ENCODE measurements around the gene MSMB. TPM values are rescaled to one million over a fixed set of nuclear protein-coding genes. Genes with fewer than 3 reads are reported as not detected.
"Not testable (repeated sequence)": the region's sequence is repeated elsewhere in the genome, so short reads cannot be mapped to it uniquely, and the experiment has no call there.

The MSMB gene
- total and polyA plus RNA-seq, 5 donors from 2014 or later, result not detected

- no peak for ATAC-seq (ENCODE audit: low read depth in 2 of 2)
- Histone ChIP-seq H3K27me3 (ENCODE audit: control insufficient read depth, insufficient read depth, low read length) (no peaks in the 10 kb centered on the region), H3K4me1 (ENCODE audit: control insufficient read depth, insufficient read depth, low read length, poor library complexity, severe bottlenecking) (no peaks in the 10 kb centered on the region), H3K9me3 (ENCODE audit: control insufficient read depth in 2 of 2, low read length in 2 of 2) (no peaks in the 10 kb centered on the region), H3K36me3 (ENCODE audit: control insufficient read depth, insufficient read depth, low read length) (no peaks in the 10 kb centered on the region), H3K4me3 (ENCODE audit: low read depth, low read length) (no peak overlapping the region), H3K27ac (ENCODE audit: insufficient read depth, low read length, poor library complexity, severe bottlenecking) (no peak overlapping the region)
- no peaks in the 10 kb centered on the region for H3K36me3 Mint-ChIP-seq
- no peak overlapping the region for H3K27ac Mint-ChIP-seq
- H3K4me3 Mint-ChIP-seq, result no peak overlapping the region
- peaks cover 0 to 3% (median 0%) of the 10 kb centered on the region in 7 donors for H3K9me3 Mint-ChIP-seq
- DNase-seq, result no peak
- peaks cover 0 to 7% (median 2%) of the 10 kb centered on the region in 4 donors for H3K4me1 Mint-ChIP-seq
- H3K27me3 Mint-ChIP-seq, result peaks cover 13% of the 10 kb centered on the region
These were observed 22.0 kb upstream of the MSMB start for GRCh38 chr10:46068117-46068516.

GRCh38 chr10:46064269-46064817 is 18.3 kb upstream of the MSMB start:
- ATAC-seq (ENCODE audit: low read depth in 2 of 2) (no peak), DNase-seq (no peak)
- H3K9me3 Mint-ChIP-seq, result no peaks in the 10 kb centered on the region
- Histone ChIP-seq H3K9me3 (ENCODE audit: control insufficient read depth in 2 of 2, low read length in 2 of 2) (no peaks in the 10 kb centered on the region), H3K27ac (ENCODE audit: insufficient read depth, low read length, poor library complexity, severe bottlenecking) (no peak overlapping the region), H3K4me3 (ENCODE audit: low read depth, low read length) (no peak overlapping the region), H3K36me3 (ENCODE audit: control insufficient read depth, insufficient read depth, low read length) (no peaks in the 10 kb centered on the region), H3K27me3 (ENCODE audit: control insufficient read depth, insufficient read depth, low read length) (peaks cover 1% of the 10 kb centered on the region), H3K4me1 (ENCODE audit: control insufficient read depth, insufficient read depth, low read length, poor library complexity, severe bottlenecking) (no peaks in the 10 kb centered on the region)
- no peak overlapping the region for H3K27ac Mint-ChIP-seq
- H3K27me3 Mint-ChIP-seq, result no peaks in the 10 kb centered on the region
- H3K4me3 Mint-ChIP-seq, result no peak overlapping the region
- H3K36me3 Mint-ChIP-seq, result no peaks in the 10 kb centered on the region
- H3K4me1 Mint-ChIP-seq, result peaks cover 0 to 4% (median 0%) of the 10 kb centered on the region in 4 donors

- Mint-ChIP-seq H3K4me1 (peaks cover 0 to 4% (median 0%) of the 10 kb centered on the region in 4 donors), H3K27me3 (no peaks in the 10 kb centered on the region), H3K27ac (peak overlapping the region in 1 of 3 donors; percentile 43), H3K4me3 (no peak overlapping the region), H3K9me3 (no peaks in the 10 kb centered on the region), H3K36me3 (no peaks in the 10 kb centered on the region)
- no peak overlapping the region for H3K27ac ChIP-seq (ENCODE audit: insufficient read depth, low read length, poor library complexity, severe bottlenecking)
- H3K4me1 ChIP-seq (ENCODE audit: control insufficient read depth, insufficient read depth, low read length, poor library complexity, severe bottlenecking), result no peaks in the 10 kb centered on the region
- H3K27me3 ChIP-seq (ENCODE audit: control insufficient read depth, insufficient read depth, low read length), result peaks cover 1% of the 10 kb centered on the region
- ATAC-seq (ENCODE audit: low read depth in 2 of 2) (no peak), DNase-seq (no peak)
- no peaks in the 10 kb centered on the region for H3K9me3 ChIP-seq (ENCODE audit: control insufficient read depth in 2 of 2, low read length in 2 of 2)
- H3K36me3 ChIP-seq (ENCODE audit: control insufficient read depth, insufficient read depth, low read length), result no peaks in the 10 kb centered on the region
- no peak overlapping the region for H3K4me3 ChIP-seq (ENCODE audit: low read depth, low read length)
These were observed 16.8 kb upstream of the MSMB start for GRCh38 chr10:46062723-46063428.

GRCh38 chr10:46060706-46061105 is 14.6 kb upstream of the MSMB start:
- no peaks in the 10 kb centered on the region for H3K36me3 ChIP-seq (ENCODE audit: control insufficient read depth, insufficient read depth, low read length)
- Mint-ChIP-seq H3K4me3 (no peak overlapping the region), H3K4me1 (peaks cover 0 to 4% (median 0%) of the 10 kb centered on the region in 4 donors), H3K27ac (no peak overlapping the region), H3K36me3 (no peaks in the 10 kb centered on the region), H3K9me3 (peaks cover 0 to 11% (median 0%) of the 10 kb centered on the region in 7 donors), H3K27me3 (peaks cover 4% of the 10 kb centered on the region)
- peaks cover 3 to 9% of the 10 kb centered on the region in 2 experiments for H3K9me3 ChIP-seq (ENCODE audit: control insufficient read depth in 2 of 2, low read length in 2 of 2)
- no peaks in the 10 kb centered on the region for H3K4me1 ChIP-seq (ENCODE audit: control insufficient read depth, insufficient read depth, low read length, poor library complexity, severe bottlenecking)
- no peak for ATAC-seq (ENCODE audit: low read depth in 2 of 2)
- DNase-seq, result no peak
- peaks cover 1% of the 10 kb centered on the region for H3K27me3 ChIP-seq (ENCODE audit: control insufficient read depth, insufficient read depth, low read length)
- H3K4me3 ChIP-seq (ENCODE audit: low read depth, low read length), result no peak overlapping the region
- no peak overlapping the region for H3K27ac ChIP-seq (ENCODE audit: insufficient read depth, low read length, poor library complexity, severe bottlenecking)

- not testable (repeated sequence) for H3K36me3 Mint-ChIP-seq; ATAC-seq (ENCODE audit: low read depth in 2 of 2); H3K4me3 Mint-ChIP-seq; H3K9me3 ChIP-seq (ENCODE audit: control insufficient read depth in 2 of 2, low read length in 2 of 2); H3K27ac ChIP-seq (ENCODE audit: insufficient read depth, low read length, poor library complexity, severe bottlenecking); H3K36me3 ChIP-seq (ENCODE audit: control insufficient read depth, insufficient read depth, low read length); H3K4me1 ChIP-seq (ENCODE audit: control insufficient read depth, insufficient read depth, low read length, poor library complexity, severe bottlenecking); H3K27me3 ChIP-seq (ENCODE audit: control insufficient read depth, insufficient read depth, low read length); DNase-seq; H3K27me3 Mint-ChIP-seq; H3K4me1 Mint-ChIP-seq; H3K4me3 ChIP-seq (ENCODE audit: low read depth, low read length); H3K27ac Mint-ChIP-seq
- peaks cover 0 to 11% (median 0%) of the 10 kb centered on the region in 7 donors for H3K9me3 Mint-ChIP-seq
These were observed 11.9 kb upstream of the MSMB start for GRCh38 chr10:46057927-46058326.

- Histone ChIP-seq H3K4me3 (ENCODE audit: low read depth, low read length) (no peak overlapping the region), H3K27ac (ENCODE audit: insufficient read depth, low read length, poor library complexity, severe bottlenecking) (no peak overlapping the region), H3K4me1 (ENCODE audit: control insufficient read depth, insufficient read depth, low read length, poor library complexity, severe bottlenecking) (no peaks in the 10 kb centered on the region), H3K27me3 (ENCODE audit: control insufficient read depth, insufficient read depth, low read length) (no peaks in the 10 kb centered on the region), H3K36me3 (ENCODE audit: control insufficient read depth, insufficient read depth, low read length) (no peaks in the 10 kb centered on the region), H3K9me3 (ENCODE audit: control insufficient read depth in 2 of 2, low read length in 2 of 2) (peaks cover 3 to 9% of the 10 kb centered on the region in 2 experiments)
- H3K4me3 Mint-ChIP-seq, result no peak overlapping the region
- ATAC-seq (ENCODE audit: low read depth in 2 of 2) (no peak), DNase-seq (no peak)
- H3K4me1 Mint-ChIP-seq, result peaks cover 0 to 4% (median 0%) of the 10 kb centered on the region in 4 donors
- peaks cover 8% of the 10 kb centered on the region for H3K27me3 Mint-ChIP-seq
- no peak overlapping the region for H3K27ac Mint-ChIP-seq
- no peaks in the 10 kb centered on the region for H3K36me3 Mint-ChIP-seq
- peaks cover 0 to 11% (median 0%) of the 10 kb centered on the region in 7 donors for H3K9me3 Mint-ChIP-seq
These were observed 11.0 kb upstream of the MSMB start for GRCh38 chr10:46057038-46057437.

- Mint-ChIP-seq H3K4me3 (no peak overlapping the region), H3K36me3 (no peaks in the 10 kb centered on the region), H3K4me1 (peaks cover 0 to 5% (median 0%) of the 10 kb centered on the region in 4 donors), H3K9me3 (peaks cover 0 to 11% (median 0%) of the 10 kb centered on the region in 7 donors), H3K27ac (no peak overlapping the region), H3K27me3 (peaks cover 8% of the 10 kb centered on the region)
- Histone ChIP-seq H3K27me3 (ENCODE audit: control insufficient read depth, insufficient read depth, low read length) (no peaks in the 10 kb centered on the region), H3K9me3 (ENCODE audit: control insufficient read depth in 2 of 2, low read length in 2 of 2) (peaks cover 3 to 9% of the 10 kb centered on the region in 2 experiments), H3K4me3 (ENCODE audit: low read depth, low read length) (no peak overlapping the region), H3K27ac (ENCODE audit: insufficient read depth, low read length, poor library complexity, severe bottlenecking) (no peak overlapping the region), H3K36me3 (ENCODE audit: control insufficient read depth, insufficient read depth, low read length) (no peaks in the 10 kb centered on the region), H3K4me1 (ENCODE audit: control insufficient read depth, insufficient read depth, low read length, poor library complexity, severe bottlenecking) (no peaks in the 10 kb centered on the region)
- ATAC-seq (ENCODE audit: low read depth in 2 of 2), result no peak
- no peak for DNase-seq
These were observed 9.7 kb upstream of the MSMB start for GRCh38 chr10:46055771-46056170.

Measured in CD4-positive, CD25-positive, alpha-beta regulatory T cell (primary cell).